OCI-LY3 (cell line): Measurements from ENCODE around the gene NHLRC2.

Experiments used
- H2AFZ ChIP-seq: fragments of 200-600, 300-600 bp; shearing (Covaris generic); 2 replicates; pipeline ENCODE4 v1.6.0; 2014; ENCODE audit warnings: antibody characterized with exemption, low read depth, low read length
- H3K27ac ChIP-seq: fragments of 200-600, 300-600 bp; sonication (generic); 2 replicates; pipeline ENCODE4 v1.5.1; 2014; ENCODE audit warnings: mild to moderate bottlenecking, low read length, moderate library complexity, mixed read lengths
- H3K27me3 ChIP-seq: fragments of 200-600, 300-600 bp; sonication (generic); 2 replicates; pipeline ENCODE4 v1.6.1; 2014; ENCODE audit warnings: low read depth, low read length, mixed read lengths
- H3K36me3 ChIP-seq: fragments of 200-600, 300-600 bp; sonication (generic); replicated peaks from 2 replicates; pipeline ENCODE3; 2014; ENCODE audit warnings: low read depth, low read length, mixed read lengths
- H3K4me1 ChIP-seq: fragments of 300-600, 200-600 bp; sonication (generic); 2 replicates; pipeline ENCODE4 v1.6.1; 2014; ENCODE audit warnings: low read length, mixed read lengths
- H3K4me2 ChIP-seq: fragments of 200-600, 300-600 bp; sonication (generic); 2 replicates; pipeline ENCODE4 v1.6.1; 2014; ENCODE audit warnings: low read length, mixed read lengths
- H3K4me3 ChIP-seq: fragments of 300-600, 200-600 bp; sonication (generic); 2 replicates; pipeline ENCODE4 v1.5.1; 2014; ENCODE audit warnings: antibody characterized with exemption, mild to moderate bottlenecking, low read length, moderate library complexity
- H3K79me2 ChIP-seq: fragments of 300-600, 200-600 bp; shearing (Covaris generic); 2 replicates; pipeline ENCODE4 v1.6.1; 2014; ENCODE audit warnings: mild to moderate bottlenecking, low read length, mixed read lengths
- H3K9ac ChIP-seq: fragments of 300-600, 200-600 bp; shearing (Covaris generic); 2 replicates; pipeline ENCODE4 v1.6.0; 2014; ENCODE audit warnings: mild to moderate bottlenecking, low read length, moderate library complexity
- H3K9me3 ChIP-seq: fragments of 200-600, 300-600 bp; shearing (Covaris generic); 2 replicates; pipeline ENCODE4 v1.6.1; 2014; ENCODE audit warnings: low read length, mixed read lengths; ENCODE audit not compliant: insufficient read depth
- H4K20me1 ChIP-seq: fragments of 200-600, 300-600 bp; sonication (generic); 2 replicates; pipeline ENCODE4 v1.6.1; 2016; ENCODE audit warnings: low read length, mixed read lengths; ENCODE audit not compliant: insufficient read depth
- EZH2phosphoT487 ChIP-seq: fragments of 200-600 bp; shearing (Covaris generic); IDR thresholded peaks from 2 replicates; pipeline ENCODE4 v1.6.1; 2018; ENCODE audit warnings: antibody characterized with exemption, mixed run types, low read depth
- TF ChIP-seq, protein P1 (sequence below): fragments of 200-600, 300-600 bp; sonication (generic); IDR thresholded peaks from 2 replicates; pipeline ENCODE4 v1.5.1; 2014; ENCODE audit warnings: antibody characterized with exemption, low read length, low read depth

Gene NHLRC2

GRCh38 chr10:113945075-113945686 lies 90.7 kb downstream of the NHLRC2 start:
- H3K4me1 ChIP-seq: no peaks in the 10 kb centered on the region
- H3K36me3 ChIP-seq: no peaks in the 10 kb centered on the region
- H3K27ac ChIP-seq: no peak overlapping the region
- TF ChIP-seq EZH2phosphoT487: no peak
- TF ChIP-seq, protein P1, sequence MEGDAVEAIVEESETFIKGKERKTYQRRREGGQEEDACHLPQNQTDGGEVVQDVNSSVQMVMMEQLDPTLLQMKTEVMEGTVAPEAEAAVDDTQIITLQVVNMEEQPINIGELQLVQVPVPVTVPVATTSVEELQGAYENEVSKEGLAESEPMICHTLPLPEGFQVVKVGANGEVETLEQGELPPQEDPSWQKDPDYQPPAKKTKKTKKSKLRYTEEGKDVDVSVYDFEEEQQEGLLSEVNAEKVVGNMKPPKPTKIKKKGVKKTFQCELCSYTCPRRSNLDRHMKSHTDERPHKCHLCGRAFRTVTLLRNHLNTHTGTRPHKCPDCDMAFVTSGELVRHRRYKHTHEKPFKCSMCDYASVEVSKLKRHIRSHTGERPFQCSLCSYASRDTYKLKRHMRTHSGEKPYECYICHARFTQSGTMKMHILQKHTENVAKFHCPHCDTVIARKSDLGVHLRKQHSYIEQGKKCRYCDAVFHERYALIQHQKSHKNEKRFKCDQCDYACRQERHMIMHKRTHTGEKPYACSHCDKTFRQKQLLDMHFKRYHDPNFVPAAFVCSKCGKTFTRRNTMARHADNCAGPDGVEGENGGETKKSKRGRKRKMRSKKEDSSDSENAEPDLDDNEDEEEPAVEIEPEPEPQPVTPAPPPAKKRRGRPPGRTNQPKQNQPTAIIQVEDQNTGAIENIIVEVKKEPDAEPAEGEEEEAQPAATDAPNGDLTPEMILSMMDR: no peak
- H4K20me1 ChIP-seq: no peaks in the 10 kb centered on the region
- H2AFZ ChIP-seq: no peak overlapping the region
- no peak overlapping the region for H3K9ac ChIP-seq
- H3K27me3 ChIP-seq: no peaks in the 10 kb centered on the region
- H3K4me2 ChIP-seq: no peak overlapping the region
- no peaks in the 10 kb centered on the region for H3K9me3 ChIP-seq
- H3K4me3 ChIP-seq: no peak overlapping the region
- no peaks in the 10 kb centered on the region for H3K79me2 ChIP-seq

- no peak overlapping the region for H3K27ac ChIP-seq
- H3K4me2 ChIP-seq: no peak overlapping the region
- no peaks in the 10 kb centered on the region for H3K36me3 ChIP-seq
Measured at GRCh38 chr10:113945687-113946085, 91.2 kb downstream of the NHLRC2 start.

DNA sequence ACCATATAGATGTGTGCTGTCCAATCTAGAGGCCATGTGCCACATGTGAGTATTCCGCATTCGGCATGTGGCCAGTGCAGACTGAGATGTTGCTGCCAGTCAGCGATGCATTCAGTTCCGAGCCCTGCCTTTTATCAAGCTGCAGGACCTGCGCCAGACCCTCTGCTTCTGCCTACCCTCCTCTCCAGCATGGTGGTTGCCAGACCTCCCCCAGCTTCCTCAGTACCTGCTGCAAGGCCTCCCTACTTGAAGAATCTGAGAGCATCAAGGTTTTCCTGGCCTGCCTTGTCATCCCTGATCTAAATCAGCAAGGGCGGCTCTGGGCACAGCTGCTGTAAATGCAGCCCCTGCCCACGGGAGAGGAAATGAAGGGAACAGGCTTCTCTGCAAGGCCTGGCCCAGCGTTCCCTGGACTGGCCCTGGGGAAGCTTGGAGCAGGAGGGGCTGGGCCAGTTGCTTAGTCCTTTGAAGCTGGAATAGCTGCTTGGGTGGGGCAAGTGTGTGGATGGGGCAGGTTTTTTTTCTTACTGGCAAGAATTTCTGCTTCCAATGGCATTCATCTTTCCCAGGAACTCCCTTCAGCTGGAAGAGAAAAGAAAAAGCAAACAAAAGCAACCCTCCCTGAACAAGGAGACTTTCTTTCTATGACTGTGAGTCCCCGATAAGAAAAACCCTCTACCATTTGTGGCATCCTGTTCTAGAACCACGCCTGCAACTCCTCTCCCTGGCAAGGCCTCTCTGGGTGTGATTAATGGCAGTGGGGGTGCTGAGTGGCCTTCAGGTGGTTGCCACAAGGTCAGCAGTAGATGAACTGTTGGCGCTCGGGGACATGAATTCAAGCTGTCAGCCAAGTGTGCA lies 93.0 kb downstream of the NHLRC2 start:
- Histone ChIP-seq H3K9me3 (no peaks in the 10 kb centered on the region), H4K20me1 (no peaks in the 10 kb centered on the region), H3K4me1 (no peaks in the 10 kb centered on the region), H3K9ac (no peak overlapping the region), H3K4me2 (no peak overlapping the region), H3K36me3 (no peaks in the 10 kb centered on the region), H3K27ac (no peak overlapping the region), H3K79me2 (no peaks in the 10 kb centered on the region), H3K4me3 (no peak overlapping the region), H3K27me3 (no peaks in the 10 kb centered on the region), H2AFZ (no peak overlapping the region)
- no peak for TF ChIP-seq EZH2phosphoT487
- TF ChIP-seq, protein P1: no peak

More at GRCh38 chr10:113945687-113946085, 91.2 kb downstream of the NHLRC2 start:
- no peaks in the 10 kb centered on the region for H3K9me3 ChIP-seq
- H3K27me3 ChIP-seq: no peaks in the 10 kb centered on the region
- no peak overlapping the region for H2AFZ ChIP-seq
- no peaks in the 10 kb centered on the region for H4K20me1 ChIP-seq
- no peaks in the 10 kb centered on the region for H3K4me1 ChIP-seq
- TF ChIP-seq, protein P1: no peak
- no peak for TF ChIP-seq EZH2phosphoT487
- H3K9ac ChIP-seq: no peak overlapping the region
- H3K4me3 ChIP-seq: no peak overlapping the region
- no peaks in the 10 kb centered on the region for H3K79me2 ChIP-seq

GRCh38 chr10:113948048-113948447 lies 93.6 kb downstream of the NHLRC2 start:
- TF ChIP-seq, protein P1: no peak
- no peak for TF ChIP-seq EZH2phosphoT487
- H3K27ac ChIP-seq: no peak overlapping the region
- no peaks in the 10 kb centered on the region for H3K36me3 ChIP-seq
- H3K9ac ChIP-seq: no peak overlapping the region
- H4K20me1 ChIP-seq: no peaks in the 10 kb centered on the region
- no peaks in the 10 kb centered on the region for H3K4me1 ChIP-seq
- no peak overlapping the region for H3K4me3 ChIP-seq
- no peak overlapping the region for H3K4me2 ChIP-seq
- H3K9me3 ChIP-seq: no peaks in the 10 kb centered on the region
- H2AFZ ChIP-seq: no peak overlapping the region
- H3K27me3 ChIP-seq: no peaks in the 10 kb centered on the region
- no peaks in the 10 kb centered on the region for H3K79me2 ChIP-seq
